GM23248 (cell line): ENCODE data around the gene APBB1IP. TPM values are rescaled to one million over a fixed set of nuclear protein-coding genes. Genes with fewer than 3 reads are reported as not detected.

Experiments used
- DNase-seq: peaks from one replicate; pipeline ENCODE4 v3.0.0-alpha.2; 2015
- H2AFZ ChIP-seq: fragments of 200-600 bp; sonication (generic); 2 replicates; pipeline ENCODE4 v1.6.1; 2016; ENCODE audit warnings: antibody characterized with exemption
- H3F3A ChIP-seq: fragments of 200-600 bp; sonication (generic); 2 replicates; pipeline ENCODE4 v1.6.1; 2016; ENCODE audit warnings: mild to moderate bottlenecking, antibody characterized with exemption, mixed run types; ENCODE audit not compliant: insufficient read depth
- H3K27ac ChIP-seq: fragments of 200-600 bp; sonication (generic); 2 replicates; pipeline ENCODE4 v1.5.1; 2016; ENCODE audit warnings: mild to moderate bottlenecking
- H3K27me3 ChIP-seq: fragments of 200-600 bp; sonication (generic); replicated peaks from 2 replicates; pipeline ENCODE4 v1.6.1; 2016; ENCODE audit warnings: mild to moderate bottlenecking; ENCODE audit not compliant: insufficient read depth
- H3K36me3 ChIP-seq: fragments of 200-600 bp; sonication (generic); 2 replicates; pipeline ENCODE4 v1.6.1; 2016; ENCODE audit warnings: low read depth, mild to moderate bottlenecking
- H3K4me1 ChIP-seq: fragments of 200-600 bp; sonication (generic); 2 replicates; pipeline ENCODE4 v1.6.1; 2016; ENCODE audit warnings: mild to moderate bottlenecking; ENCODE audit not compliant: insufficient read depth
- H3K4me2 ChIP-seq: fragments of 200-600 bp; sonication (generic); one replicate; pipeline ENCODE4 v1.6.1; 2016; ENCODE audit warnings: mild to moderate bottlenecking; ENCODE audit not compliant: unreplicated experiment
- H3K4me3 ChIP-seq: fragments of 200-600 bp; sonication (generic); 2 replicates; pipeline ENCODE4 v1.5.1; 2016; ENCODE audit warnings: mild to moderate bottlenecking
- H3K79me2 ChIP-seq: fragments of 200-600 bp; sonication (generic); 2 replicates; pipeline ENCODE4 v1.6.1; 2016; ENCODE audit warnings: mild to moderate bottlenecking; ENCODE audit not compliant: insufficient read depth
- H3K9ac ChIP-seq: fragments of 200-600 bp; sonication (generic); 2 replicates; pipeline ENCODE4 v1.6.1; 2016; ENCODE audit warnings: mild to moderate bottlenecking
- H3K9me2 ChIP-seq: fragments of 200-600 bp; sonication (generic); 2 replicates; pipeline ENCODE4 v1.6.1; 2016; ENCODE audit warnings: mixed run types, mild to moderate bottlenecking, moderate library complexity; ENCODE audit not compliant: insufficient read depth
- H3K9me3 ChIP-seq: fragments of 200-600 bp; sonication (generic); one replicate; pipeline ENCODE4 v1.6.1; 2017; ENCODE audit warnings: low read depth
- H4K20me1 ChIP-seq: fragments of 200-600 bp; sonication (generic); 2 replicates; pipeline ENCODE4 v1.6.0; 2016; ENCODE audit not compliant: insufficient read depth
- EZH2 ChIP-seq: fragments of 200-600 bp; sonication (generic); IDR thresholded peaks from 2 replicates; pipeline ENCODE4 v1.6.1; 2018; ENCODE audit warnings: antibody characterized with exemption, mild to moderate bottlenecking; ENCODE audit not compliant: insufficient read depth, poor library complexity, severe bottlenecking
- EZH2phosphoT487 ChIP-seq: fragments of 200-600 bp; sonication (generic); IDR thresholded peaks from 2 replicates; pipeline ENCODE4 v1.6.1; 2018; ENCODE audit warnings: antibody characterized with exemption, moderate library complexity, mild to moderate bottlenecking, low read depth; ENCODE audit not compliant: insufficient read depth
- WGBS, 2 experiments: methylation state at CpG; one replicate each; pipeline ENCODE4 v1.1.6; 2015 to 2017; ENCODE audit warnings: low lambda C conversion rate in 2 of 2, low coverage in 1 of 2; ENCODE audit errors: missing lambda C conversion rate in 2 of 2; 5-methylcytosine and 5-hydroxymethylcytosine counted together
- in situ Hi-C: fragments of 300-500 bp; cut with MboI; formaldehyde crosslinking; loops from 2 replicates; pipeline ENCODE4 v1.15.0; 2020
- polyA plus RNA-seq: library from polyadenylated mRNA; unstranded; fragments of >200 nt; fragmentation: Nextera tagmentation; extraction: Ambion mirVana; gene quantifications from 2 replicates; pipeline ENCODE4 v1.2.1, GENCODE V29; 2016
- total RNA-seq: library from RNA; depleted of rRNA; stranded (reverse); fragments of >200 nt; shearing (Covaris generic); gene quantifications from 2 replicates; pipeline ENCODE4 v1.2.3, GENCODE V29; 2014

APBB1IP gene
- total and polyA plus RNA-seq, 2 experiments from 2014 or later = 9.4 to 25.0 TPM

GRCh38 chr10:26556748-26557640 is 118.9 kb downstream of the APBB1IP start:
- in situ Hi-C loops = loop anchor here (10.0 kb wide), 1 partner anchor 222 kb away; no protein-coding TSS in a partner anchor

GRCh38 chr10:26557641-26558014 is 119.5 kb downstream of the APBB1IP start:
- DNase-seq = peak; percentile 86
- Histone ChIP-seq H3K9me3 (no peaks in the 10 kb centered on the region), H3K9ac (peak overlapping the region; percentile 71), H4K20me1 (no peaks in the 10 kb centered on the region), H3K27ac (peak overlapping the region; percentile 79), H3K27me3 (no peaks in the 10 kb centered on the region), H3K4me3 (peak overlapping the region; percentile 60), H3K9me2 (no peaks in the 10 kb centered on the region), H3K36me3 (peaks cover 24% of the 10 kb centered on the region; the same call in 1 of the 2 replicates), H3K4me2 (peak overlapping the region; percentile 89), H3K4me1 (peaks cover 27% of the 10 kb centered on the region), H3F3A (peaks cover 33% of the 10 kb centered on the region), H2AFZ (peak overlapping the region; percentile 55), H3K79me2 (no peaks in the 10 kb centered on the region)
- WGBS, 2 experiments = 12 to 15% methylated on average over 5 of the region's 5 CpGs
- in situ Hi-C loops = loop anchor here (10.0 kb wide), 1 partner anchor 223 kb away; no protein-coding TSS in a partner anchor
- TF ChIP-seq EZH2phosphoT487 (no peak), EZH2 (no peak)

More at GRCh38 chr10:26556748-26557640, 118.9 kb downstream of the APBB1IP start:
- peak; percentile 83 for DNase-seq
- Histone ChIP-seq H2AFZ (peak overlapping the region; percentile 55), H3K9ac (peak overlapping the region; percentile 71), H3K27ac (peak overlapping the region; percentile 79), H3K36me3 (peaks cover 18% of the 10 kb centered on the region; the same call in 1 of the 2 replicates), H4K20me1 (no peaks in the 10 kb centered on the region), H3K9me3 (no peaks in the 10 kb centered on the region), H3K4me3 (peak overlapping the region; percentile 60), H3K4me2 (peak overlapping the region; percentile 89), H3F3A (peaks cover 33% of the 10 kb centered on the region), H3K79me2 (no peaks in the 10 kb centered on the region), H3K9me2 (no peaks in the 10 kb centered on the region), H3K27me3 (no peaks in the 10 kb centered on the region), H3K4me1 (peaks cover 27% of the 10 kb centered on the region)
- no peak for TF ChIP-seq EZH2phosphoT487
- no peak for TF ChIP-seq EZH2
- 8% methylated on average over 9 of the region's 9 CpGs for WGBS, 2 experiments

- in situ Hi-C loops = no loop called here
- Histone ChIP-seq H3K4me1 (no peaks in the 10 kb centered on the region), H3K4me2 (no peak overlapping the region), H3K4me3 (no peak overlapping the region), H3K9me2 (no peaks in the 10 kb centered on the region), H3K79me2 (no peaks in the 10 kb centered on the region), H2AFZ (no peak overlapping the region), H3K36me3 (peaks cover 48% of the 10 kb centered on the region), H3F3A (no peaks in the 10 kb centered on the region), H3K27me3 (no peaks in the 10 kb centered on the region), H3K9ac (no peak overlapping the region), H3K27ac (no peak overlapping the region), H3K9me3 (no peaks in the 10 kb centered on the region), H4K20me1 (no peaks in the 10 kb centered on the region)
- 36 to 55% methylated on average over 14 to 43 of the region's 64 CpGs for WGBS, 2 experiments
- no peak for DNase-seq
- TF ChIP-seq EZH2 (no peak), EZH2phosphoT487 (no peak)
Observed at GRCh38 chr10:26566525-26567350, 128.6 kb downstream of the APBB1IP start.

- H3F3A ChIP-seq = no peaks in the 10 kb centered on the region
- H3K27ac ChIP-seq = no peak overlapping the region
- WGBS, 2 experiments = 35 to 39% methylated on average over 10 of the region's 10 CpGs
- H2AFZ ChIP-seq = no peak overlapping the region
- no peaks in the 10 kb centered on the region for H4K20me1 ChIP-seq
- no peaks in the 10 kb centered on the region for H3K9me2 ChIP-seq
- TF ChIP-seq EZH2 (no peak), EZH2phosphoT487 (no peak)
- H3K4me3 ChIP-seq = no peak overlapping the region
- H3K4me2 ChIP-seq = no peak overlapping the region
- H3K27me3 ChIP-seq = no peaks in the 10 kb centered on the region
- H3K36me3 ChIP-seq = peaks cover 43% of the 10 kb centered on the region
- no peaks in the 10 kb centered on the region for H3K79me2 ChIP-seq
- DNase-seq = no peak
- in situ Hi-C loops = no loop called here
- H3K9me3 ChIP-seq = no peaks in the 10 kb centered on the region
- no peak overlapping the region for H3K9ac ChIP-seq
- no peaks in the 10 kb centered on the region for H3K4me1 ChIP-seq
Observed at GRCh38 chr10:26567351-26567721, 129.2 kb downstream of the APBB1IP start.
